ENCODE measurements around the gene MRPS7.

GRCh38 chr17:75289115-75289831, 27.6 kb downstream of the MRPS7 start, which contains the start of gene SLC25A19:
- no peak for TF ChIP-seq CTCF (IDR thresholded peaks at IDR 0.05; ENCODE audit: insufficient read depth, low read depth, low read length)
- no peak for TF ChIP-seq EZH2 (IDR thresholded peaks at IDR 0.05; ENCODE audit: insufficient read depth, low read length)
